Activated CD4-positive, alpha-beta T cell treated with anti-CD3 and anti-CD28 coated beads, Interleukin-2, Interleukin-6, amounts not matched to agents 100 ng/mL and 50 ng/mL, durations not matched to agents 16 hours and 8 hours (primary cell): ENCODE results near the gene SNAI1.
"Not testable (repeated sequence)": the region's sequence is repeated elsewhere in the genome, so short reads cannot be mapped to it uniquely, and the experiment has no call there.

Experiments
- DNase-seq: peaks from one replicate; pipeline ENCODE4 v3.0.0-alpha.2; 2020

The SNAI1 gene

GRCh38 chr20:49987015-49987867, 4.5 kb downstream of the SNAI1 start:
- no peak for DNase-seq

- no peak for DNase-seq
Measured at GRCh38 chr20:49987868-49988690, 5.3 kb downstream of the SNAI1 start.

GRCh38 chr20:49989234-49990065, 6.7 kb downstream of the SNAI1 start:
- DNase-seq, result no peak

GRCh38 chr20:49990271-49990720, 7.5 kb downstream of the SNAI1 start:
- no peak for DNase-seq

- DNase-seq, result no peak
Measured at GRCh38 chr20:49993301-49993751, 10.5 kb downstream of the SNAI1 start.

- no peak for DNase-seq
Measured at GRCh38 chr20:49995586-49995985, 12.8 kb downstream of the SNAI1 start.

GRCh38 chr20:49998478-49999188, 15.9 kb downstream of the SNAI1 start:
- DNase-seq, result not testable (repeated sequence)

GRCh38 chr20:49999329-49999728, 16.5 kb downstream of the SNAI1 start:
- DNase-seq, result peak; percentile 27

GRCh38 chr20:50000548-50001222, 17.9 kb downstream of the SNAI1 start:
- not testable (repeated sequence) for DNase-seq

GRCh38 chr20:50001784-50002311, 19.1 kb downstream of the SNAI1 start:
- no peak for DNase-seq

- DNase-seq, result peak; percentile 16
Measured at GRCh38 chr20:50003253-50003656, 20.5 kb downstream of the SNAI1 start.

- DNase-seq, result no peak
Measured at GRCh38 chr20:50004229-50004628, 21.4 kb downstream of the SNAI1 start.

GRCh38 chr20:50005471-50005981, 22.7 kb downstream of the SNAI1 start:
- DNase-seq, result no peak

GRCh38 chr20:50007369-50007768, 24.6 kb downstream of the SNAI1 start:
- no peak for DNase-seq

GRCh38 chr20:50008007-50008406, 25.2 kb downstream of the SNAI1 start:
- DNase-seq, result no peak

GRCh38 chr20:50009521-50010454, 27.0 kb downstream of the SNAI1 start:
- DNase-seq, result no peak

GRCh38 chr20:50011597-50011996, 28.8 kb downstream of the SNAI1 start:
- DNase-seq, result not testable (repeated sequence)

- DNase-seq, result no peak
Measured at GRCh38 chr20:50012282-50013263, 29.8 kb downstream of the SNAI1 start.

GRCh38 chr20:50013976-50014375, 31.2 kb downstream of the SNAI1 start:
- no peak for DNase-seq
